ENCODE data around the gene FHDC1.

FHDC1 gene

GRCh38 chr4:152983221-152983620, 47.1 kb downstream of the FHDC1 start:
- no peak for TF ChIP-seq CTCF (IDR thresholded peaks at IDR 0.05; ENCODE audit: extremely low read depth, insufficient read depth, missing control alignments)
- no peak for DNase-seq (ENCODE audit: low spot score)
- in situ Hi-C loops (cut with MboI; ENCODE audit: low pct_unique_long_range_greater_than_20kb, low sequenced_read_pairs, unreplicated experiment), result no loop called here

- no peak for DNase-seq (ENCODE audit: low spot score)
- TF ChIP-seq CTCF (IDR thresholded peaks at IDR 0.05; ENCODE audit: extremely low read depth, insufficient read depth, missing control alignments), result no peak
- in situ Hi-C loops (cut with MboI; ENCODE audit: low pct_unique_long_range_greater_than_20kb, low sequenced_read_pairs, unreplicated experiment), result no loop called here
Observed at GRCh38 chr4:152983774-152984411, 47.8 kb downstream of the FHDC1 start.

GRCh38 chr4:152988721-152989553, 52.8 kb downstream of the FHDC1 start:
- TF ChIP-seq CTCF (IDR thresholded peaks at IDR 0.05; ENCODE audit: extremely low read depth, insufficient read depth, missing control alignments), result no peak
- no peak for DNase-seq (ENCODE audit: low spot score)
- in situ Hi-C loops (cut with MboI; ENCODE audit: low pct_unique_long_range_greater_than_20kb, low sequenced_read_pairs, unreplicated experiment), result no loop called here

DNA sequence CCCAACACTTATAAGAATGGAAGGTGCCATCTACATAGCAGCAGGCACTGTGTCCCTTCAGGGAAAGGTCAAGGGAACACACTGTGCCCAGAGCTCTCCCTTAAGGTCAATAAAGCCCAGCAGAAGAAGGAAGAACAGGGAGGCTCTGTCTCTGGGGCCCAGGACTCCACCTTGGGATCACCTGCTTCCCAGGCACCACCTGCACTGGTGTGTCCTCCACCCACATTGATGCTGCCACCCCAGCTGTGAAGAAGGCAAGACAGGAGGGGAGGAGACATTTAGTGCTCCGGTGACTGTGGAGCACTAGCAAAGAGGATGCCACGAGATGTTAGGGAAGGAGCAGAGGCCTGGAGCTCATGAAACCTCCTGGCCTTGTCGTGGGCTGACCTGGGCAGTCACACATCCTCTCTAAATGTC, 53.4 kb downstream of the FHDC1 start:
- in situ Hi-C loops (cut with MboI; ENCODE audit: low pct_unique_long_range_greater_than_20kb, low sequenced_read_pairs, unreplicated experiment), result no loop called here
- DNase-seq (ENCODE audit: low spot score), result no peak
- TF ChIP-seq CTCF (IDR thresholded peaks at IDR 0.05; ENCODE audit: extremely low read depth, insufficient read depth, missing control alignments), result no peak

GRCh38 chr4:152990471-152991131, 54.5 kb downstream of the FHDC1 start:
- DNase-seq (ENCODE audit: low spot score), result no peak
- in situ Hi-C loops (cut with MboI; ENCODE audit: low pct_unique_long_range_greater_than_20kb, low sequenced_read_pairs, unreplicated experiment), result no loop called here

More at GRCh38 chr4:152990471-152991131, 54.5 kb downstream of the FHDC1 start:
- no peak for TF ChIP-seq CTCF (IDR thresholded peaks at IDR 0.05; ENCODE audit: extremely low read depth, insufficient read depth, missing control alignments)
